H1 (cell line): ENCODE data around the gene GFAP. TPM values are rescaled to one million over a fixed set of nuclear protein-coding genes. Genes with fewer than 3 reads are reported as not detected.

Source experiments
- CTCF ChIA-PET: fragments of 300-600 bp; sonication (Branson Sonifier 250); formaldehyde crosslinking; loops from one replicate; lab custom pipeline; 2021; ENCODE audit not compliant: partially characterized antibody; lab: Charles Lee
- POLR2A ChIA-PET: fragments of 300-600 bp; sonication (Branson Sonifier 250); formaldehyde crosslinking; loops from one replicate; lab custom pipeline; 2021; ENCODE audit warnings: inconsistent platforms; ENCODE audit not compliant: partially characterized antibody; lab: Charles Lee
- DNase-seq, 2 experiments: peaks; one replicate each; pipeline versions ENCODE4 v3.0.0 to v3.0.0-alpha.2; 2010 to 2022; ENCODE audit warnings: low spot score in 2 of 2, low read depth in 1 of 2, mixed read lengths in 1 of 2
- FAIRE-seq: peaks from 2 replicates; lab custom pipeline; 2011; peaks lifted over from hg19 to GRCh38; lab: Jason Lieb, UNC
- H2AFZ ChIP-seq: 2 replicates; pipeline ENCODE4 v1.8.1; 2012; ENCODE audit warnings: low read length, inconsistent platforms
- H2AK5ac ChIP-seq: 2 replicates; pipeline ENCODE4 v1.6.1; 2013; ENCODE audit warnings: low read depth, low read length
- H2BK120ac ChIP-seq: replicated peaks from 2 replicates; pipeline ENCODE3; 2013; ENCODE audit warnings: low read depth, low read length, inconsistent platforms
- H2BK12ac ChIP-seq: 2 replicates; pipeline ENCODE4 v1.6.1; 2013; ENCODE audit warnings: low read depth, low read length
- H2BK15ac ChIP-seq: 2 replicates; pipeline ENCODE4 v1.6.1; 2013; ENCODE audit warnings: low read length
- H2BK20ac ChIP-seq: 2 replicates; pipeline ENCODE4 v1.6.1; 2013; ENCODE audit warnings: low read length
- H2BK5ac ChIP-seq: 2 replicates; pipeline ENCODE4 v1.6.1; 2013; ENCODE audit warnings: low read depth, low read length
- H3K14ac ChIP-seq: 2 replicates; pipeline ENCODE4 v1.6.1; 2013; ENCODE audit warnings: inconsistent platforms; ENCODE audit not compliant: insufficient read length
- H3K18ac ChIP-seq: 2 replicates; pipeline ENCODE4 v1.6.1; 2013; ENCODE audit warnings: low read length; ENCODE audit errors: extremely low read depth
- H3K23ac ChIP-seq: 2 replicates; pipeline ENCODE4 v1.6.1; 2013; ENCODE audit warnings: inconsistent platforms; ENCODE audit not compliant: insufficient read length
- H3K23me2 ChIP-seq: 2 replicates; pipeline ENCODE4 v1.6.1; 2013; ENCODE audit warnings: low read depth, low read length
- H3K27ac ChIP-seq: 2 replicates; pipeline ENCODE4 v1.6.1; 2011; ENCODE audit warnings: low read depth, low read length, inconsistent platforms
- H3K27me3 ChIP-seq, 4 experiments: replicated peaks in 1 of 4; 1 replicate in 1 of 4; 2 replicates in 3 of 4; pipeline versions ENCODE4 v1.6.1 to v1.8.1; 2011 to 2013; ENCODE audit warnings: low read length in 3 of 4, mild to moderate bottlenecking in 3 of 4, inconsistent platforms in 2 of 4, mixed read lengths in 2 of 4, moderate library complexity in 1 of 4; ENCODE audit not compliant: control insufficient read depth in 3 of 4, insufficient read depth in 3 of 4; ENCODE audit errors: extremely low read depth in 1 of 4
- H3K36me3 ChIP-seq, 4 experiments: 2 replicates each; pipeline versions ENCODE4 v1.6.1 to v1.8.1; 2011 to 2013; ENCODE audit warnings: mild to moderate bottlenecking in 4 of 4, low read length in 3 of 4, moderate library complexity in 2 of 4, control low read depth in 1 of 4, inconsistent platforms in 1 of 4; ENCODE audit not compliant: insufficient read depth in 4 of 4, control insufficient read depth in 2 of 4
- H3K4ac ChIP-seq: replicated peaks from 2 replicates; pipeline ENCODE3; 2013; ENCODE audit warnings: low read length, low read depth, mixed read lengths, inconsistent platforms; ENCODE audit not compliant: insufficient read length
- H3K4me1 ChIP-seq, 4 experiments: replicated peaks in 1 of 4; 1 replicate in 1 of 4; 2 replicates in 3 of 4; pipeline versions ENCODE4 v1.6.1 to v1.8.1; 2011 to 2013; ENCODE audit warnings: low read length in 3 of 4, inconsistent platforms in 2 of 4, mixed read lengths in 1 of 4; ENCODE audit not compliant: insufficient read depth in 4 of 4, control insufficient read depth in 3 of 4
- H3K4me2 ChIP-seq, 2 experiments: 2 replicates each; pipeline versions ENCODE4 v1.6.1 to v1.8.1; 2011 to 2013; ENCODE audit warnings: low read depth in 2 of 2, low read length in 2 of 2, control low read depth in 1 of 2, inconsistent platforms in 1 of 2, mild to moderate bottlenecking in 1 of 2; ENCODE audit not compliant: insufficient read depth in 1 of 2
- H3K4me3 ChIP-seq, 4 experiments: fragments of 200-600, 300-600 bp in 1 of 4; sonication (generic), shearing (Covaris generic), sonication (Bioruptor Twin) in 1 of 4; 2 replicates each; pipeline versions ENCODE4 v1.5.1 to v1.8.1; 2011 to 2016; ENCODE audit warnings: low read length in 4 of 4, low read depth in 3 of 4, control low read depth in 2 of 4, inconsistent platforms in 2 of 4, mild to moderate bottlenecking in 2 of 4, mixed read lengths in 1 of 4, moderate library complexity in 1 of 4; ENCODE audit not compliant: insufficient read depth in 2 of 4; ENCODE audit errors: extremely low read depth in 1 of 4
- H3K56ac ChIP-seq: replicated peaks from 2 replicates; pipeline ENCODE3; 2013; ENCODE audit warnings: low read depth, mild to moderate bottlenecking, mixed read lengths, low read length, inconsistent platforms; ENCODE audit not compliant: insufficient read length
- H3K79me1 ChIP-seq: 2 replicates; pipeline ENCODE4 v1.6.1; 2013; ENCODE audit warnings: low read depth, low read length, control low read depth
- H3K79me2 ChIP-seq, 2 experiments: 2 replicates each; pipeline versions ENCODE4 v1.6.1 to v1.8.1; 2012 to 2013; ENCODE audit warnings: low read length in 2 of 2, mild to moderate bottlenecking in 2 of 2, inconsistent platforms in 1 of 2; ENCODE audit not compliant: insufficient read depth in 2 of 2, control insufficient read depth in 1 of 2
- H3K9ac ChIP-seq, 4 experiments: replicated peaks in 1 of 4; 1 replicate in 1 of 4; 2 replicates in 3 of 4; pipeline versions ENCODE4 v1.6.1 to v1.8.1; 2011 to 2013; ENCODE audit warnings: low read depth in 3 of 4, low read length in 3 of 4, control low read depth in 2 of 4, mild to moderate bottlenecking in 2 of 4, moderate library complexity in 2 of 4, inconsistent platforms in 1 of 4; ENCODE audit errors: extremely low read depth in 1 of 4
- H3K9me3 ChIP-seq, 2 experiments: 2 replicates each; pipeline versions ENCODE4 v1.6.1 to v1.8.1; 2012 to 2013; ENCODE audit warnings: mild to moderate bottlenecking in 2 of 2, moderate library complexity in 2 of 2, control low read depth in 1 of 2, inconsistent platforms in 1 of 2, low read depth in 1 of 2, low read length in 1 of 2, mixed read lengths in 1 of 2; ENCODE audit not compliant: insufficient read depth in 2 of 2
- H4K20me1 ChIP-seq, 2 experiments: replicated peaks in 1 of 2; 2 replicates each; pipeline versions ENCODE3 to v1.8.1; 2011 to 2013; ENCODE audit warnings: inconsistent platforms in 2 of 2, low read length in 2 of 2, mild to moderate bottlenecking in 1 of 2; ENCODE audit not compliant: insufficient read depth in 2 of 2, control insufficient read depth in 1 of 2
- H4K5ac ChIP-seq: 2 replicates; pipeline ENCODE4 v1.6.1; 2013; ENCODE audit warnings: low read length, low read depth, mixed read lengths, inconsistent platforms; ENCODE audit not compliant: insufficient read length
- H4K8ac ChIP-seq: 2 replicates; pipeline ENCODE4 v1.8.0; 2013; ENCODE audit warnings: mild to moderate bottlenecking, moderate library complexity, low read length, inconsistent platforms; ENCODE audit not compliant: insufficient read depth; ENCODE audit errors: extremely low read depth
- H4K91ac ChIP-seq: replicated peaks from 2 replicates; pipeline ENCODE3; 2013; ENCODE audit warnings: low read length, mixed read lengths, inconsistent platforms; ENCODE audit not compliant: insufficient read length
- CBX5 ChIP-seq: fragments of 300-800, 300-1000 bp; sonication (generic); IDR thresholded peaks from 2 replicates; pipeline ENCODE4 v1.7.1; 2016; ENCODE audit warnings: antibody characterized with exemption, low read length, low read depth
- CEBPB ChIP-seq: IDR thresholded peaks from 2 replicates; pipeline ENCODE4 v1.6.1; 2012; ENCODE audit warnings: low read depth, low read length
- E2F6 ChIP-seq: IDR thresholded peaks from 2 replicates; pipeline ENCODE4 v1.6.1; 2012; ENCODE audit warnings: inconsistent platforms
- GABPA ChIP-seq: IDR thresholded peaks from 2 replicates; pipeline ENCODE4 v1.6.1; 2011; ENCODE audit warnings: mild to moderate bottlenecking, low read length, moderate library complexity, borderline replicate concordance; ENCODE audit not compliant: insufficient read depth
- POLR2A ChIP-seq, 2 experiments: IDR thresholded peaks; 1 replicate in 1 of 2; 2 replicates in 1 of 2; pipeline ENCODE4 v1.6.1; 2011; ENCODE audit warnings: low read depth in 2 of 2, low read length in 2 of 2, mild to moderate bottlenecking in 2 of 2; ENCODE audit errors: control extremely low read depth in 1 of 2
- RBBP5 ChIP-seq: IDR thresholded peaks from 2 replicates; pipeline ENCODE4 v1.7.1; 2012; ENCODE audit warnings: low read depth, mild to moderate bottlenecking, inconsistent platforms, low read length, moderate library complexity, borderline replicate concordance
- RXRA ChIP-seq: IDR thresholded peaks from 2 replicates; pipeline ENCODE4 v1.6.1; 2011; ENCODE audit warnings: low read depth, mild to moderate bottlenecking, low read length, moderate library complexity; ENCODE audit not compliant: insufficient read depth
- SP2 ChIP-seq: IDR thresholded peaks from 2 replicates; pipeline ENCODE4 v1.6.1; 2012; ENCODE audit warnings: mild to moderate bottlenecking, low read length, inconsistent platforms
- SP4 ChIP-seq: IDR thresholded peaks from 2 replicates; pipeline ENCODE4 v1.6.1; 2012; ENCODE audit warnings: low read length, inconsistent platforms
- SUZ12 ChIP-seq: fragments of 200-600 bp; sonication (generic); IDR thresholded peaks from 2 replicates; pipeline ENCODE4 v1.6.1; 2012; ENCODE audit warnings: mild to moderate bottlenecking, inconsistent platforms, low read length, moderate library complexity, mixed read lengths
- TCF12 ChIP-seq: IDR thresholded peaks from 2 replicates; pipeline ENCODE4 v1.6.1; 2011; ENCODE audit warnings: low read depth, mild to moderate bottlenecking, low read length
- ZNF274 ChIP-seq: IDR thresholded peaks from 2 replicates; pipeline ENCODE4 v1.7.0; 2012; ENCODE audit warnings: low read length, borderline replicate concordance; ENCODE audit errors: extremely low read depth
- WGBS, 2 experiments: shearing (Covaris generic) in 1 of 2; methylation state at CpG; one replicate each; pipeline versions ENCODE4 v1.1.6 to v1.1.7; 2013 to 2015; ENCODE audit warnings: low lambda C conversion rate in 2 of 2, mixed read lengths in 2 of 2, inconsistent platforms in 1 of 2, low coverage in 1 of 2, missing lambda C conversion rate in 1 of 2; ENCODE audit not compliant: insufficient replicate concordance in 2 of 2, insufficient coverage in 1 of 2, insufficient read length in 1 of 2; ENCODE audit errors: extremely low coverage in 1 of 2, missing lambda C conversion rate in 1 of 2; 5-methylcytosine and 5-hydroxymethylcytosine counted together
- polyA plus RNA-seq, 7 experiments: library from polyadenylated mRNA; depleted of rRNA in 3 of 7; stranded (reverse) in 5 of 7; unstranded in 2 of 7; fragments of >200 nt in 5 of 7; fragments of 200-250 nt in 2 of 7; gene quantifications; 1 replicate in 5 of 7; 2 replicates in 1 of 7; 4 replicates in 1 of 7; pipeline versions ENCODE4 v1.2.1 to v1.2.3, GENCODE V29; 2011 to 2013; ENCODE audit warnings: missing spikeins in 2 of 7, mixed read lengths in 2 of 7
- total RNA-seq: library from RNA; stranded (reverse); fragmentation: NEBNext Ultra II Directional; extraction: Animal tissue kit (Norgen Biotek cat#: 25700); gene quantifications from 2 replicates; pipeline ENCODE4 v1.2.1, GENCODE V29; 2021
- TF ChIP-seq, protein P1 (sequence below): IDR thresholded peaks from 2 replicates; pipeline ENCODE4 v1.6.1; 2011; ENCODE audit warnings: low read depth, mild to moderate bottlenecking, low read length; ENCODE audit not compliant: insufficient read depth

GFAP gene
- total and polyA plus RNA-seq, 2 of the 8 experiments (the other 6 are each of a cell fraction or from before 2014, with no cell fraction given) = 1.3 to 1.5 TPM

DNA sequence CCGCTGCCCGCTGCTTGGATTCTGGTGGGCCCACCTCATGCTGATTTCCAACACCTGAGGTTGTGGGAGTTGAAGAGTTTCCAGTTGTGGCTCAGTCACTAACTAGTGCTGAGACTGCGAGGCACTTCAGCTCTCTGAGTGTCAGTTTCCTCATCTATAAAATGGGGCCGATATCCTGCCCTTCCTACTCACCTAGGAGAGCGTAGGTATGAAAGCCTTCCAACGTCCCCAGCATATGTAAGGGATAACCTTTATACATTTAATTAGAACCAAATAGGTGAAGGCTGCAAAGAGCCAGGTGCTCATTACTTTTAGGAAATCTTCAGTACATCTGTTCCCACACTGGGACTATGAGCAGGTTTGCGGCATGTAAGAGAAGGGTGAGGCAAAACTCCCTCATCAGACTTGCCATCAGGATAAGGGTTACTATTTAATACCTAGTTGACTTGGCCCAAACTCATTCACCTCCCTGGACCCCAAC is 33.1 kb upstream of the GFAP start:
- H3K36me3 ChIP-seq = peaks cover 0 to 8% (median 3%) of the 10 kb centered on the region in 4 experiments; a peak in 2 of 8 replicates
- H3K27me3 ChIP-seq = peaks cover 0 to 4% (median 0%) of the 10 kb centered on the region in 4 experiments; a peak in 1 of 7 replicates
- no peak overlapping the region for H2BK20ac ChIP-seq
- CTCF ChIA-PET = interaction anchor here (1.2 to 2.0 kb wide), 3 partner anchors 12 to 73 kb away, joined by 4 read pairs; no protein-coding TSS in a partner anchor
- H2BK120ac ChIP-seq = no peak overlapping the region
- peaks cover 3% of the 10 kb centered on the region for H3K79me1 ChIP-seq
- peak overlapping the region; percentile 82 to 100 (median 98); a peak in 7 of 8 replicates for H3K4me3 ChIP-seq
- H2BK15ac ChIP-seq = no peak overlapping the region
- no peak overlapping the region for H4K8ac ChIP-seq
- peaks cover 5% of the 10 kb centered on the region; the same call in 1 of the 2 replicates for H3K23me2 ChIP-seq
- no peak overlapping the region for H2BK5ac ChIP-seq
- H3K9ac ChIP-seq = no peak overlapping the region
- no peak overlapping the region for H3K27ac ChIP-seq
- H4K20me1 ChIP-seq = peaks cover 0 to 2% of the 10 kb centered on the region in 2 experiments
- no peak overlapping the region for H3K4ac ChIP-seq
- H3K23ac ChIP-seq = no peak overlapping the region
- peak overlapping the region; percentile 82 to 97 for H3K4me2 ChIP-seq
- no peak overlapping the region for H2AK5ac ChIP-seq
- H2AFZ ChIP-seq = no peak overlapping the region
- H3K79me2 ChIP-seq = peaks cover 3 to 39% of the 10 kb centered on the region in 2 experiments; a peak in 3 of 4 replicates
- no peak overlapping the region for H3K56ac ChIP-seq
- no peaks in the 10 kb centered on the region; a peak in 1 of 7 replicates for H3K4me1 ChIP-seq
- no peak overlapping the region for H3K14ac ChIP-seq
- FAIRE-seq (no peak), DNase-seq (no peak)
- H4K5ac ChIP-seq = no peak overlapping the region
- POLR2A ChIA-PET = no interaction called here
- WGBS, 2 experiments = 71% methylated on average over 7 of the region's 7 CpGs; no CpG with 5 or more reads in 1 of the 2 experiments
- H3K9me3 ChIP-seq = no peaks in the 10 kb centered on the region
- no peak overlapping the region for H2BK12ac ChIP-seq
- H4K91ac ChIP-seq = no peak overlapping the region
- H3K18ac ChIP-seq = no peak overlapping the region
- TF ChIP-seq E2F6 = no peak
- no peak for TF ChIP-seq RXRA
- TF ChIP-seq CBX5 = no peak
- no peak for TF ChIP-seq RBBP5
- TF ChIP-seq TCF12 = no peak
- no peak for TF ChIP-seq ZNF274
- no peak for TF ChIP-seq CEBPB
- no peak for TF ChIP-seq POLR2A (IDR thresholded peaks at IDR 0.05; ENCODE audit: control extremely low read depth in 1 of 2, low read depth in 2 of 2, low read length in 2 of 2)
- TF ChIP-seq SP2 = no peak
- TF ChIP-seq, protein P1, sequence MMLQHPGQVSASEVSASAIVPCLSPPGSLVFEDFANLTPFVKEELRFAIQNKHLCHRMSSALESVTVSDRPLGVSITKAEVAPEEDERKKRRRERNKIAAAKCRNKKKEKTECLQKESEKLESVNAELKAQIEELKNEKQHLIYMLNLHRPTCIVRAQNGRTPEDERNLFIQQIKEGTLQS = no peak
- no peak for TF ChIP-seq SUZ12
- no peak for TF ChIP-seq GABPA
- TF ChIP-seq SP4 = no peak
